Pancreas (tissue), 10 donors: ENCODE measurements around the gene MOB1B. TPM values are rescaled to one million over a fixed set of nuclear protein-coding genes. Genes with fewer than 3 reads are reported as not detected.

Experiments
- ATAC-seq, 4 donors: fragments of 200-7000 bp; cut with Tn5 transposase; one replicate each; pipeline versions ENCODE4 v1.8.0 to v1.9.1; 2020; ENCODE audit warnings: mild to moderate bottlenecking in 4 of 4, moderate library complexity in 4 of 4
- DNase-seq, 6 donors: peaks; one replicate each; pipeline ENCODE4 v3.0.0-alpha.2; 2020
- FAIRE-seq: peaks from 2 replicates; lab custom pipeline; 2012; peaks lifted over from hg19 to GRCh38; lab: Jason Lieb, UNC
- H3K27ac ChIP-seq, 4 donors: fragments of 200-600 bp; sonication (generic); 1 replicate in 3 of 4; 2 replicates in 1 of 4; pipeline versions ENCODE4 v1.5.0 to v1.8.0; 2020
- H3K27me3 ChIP-seq, 4 donors: fragments of 200-600 bp; one replicate each; pipeline ENCODE4 v1.8.0; 2021
- H3K36me3 ChIP-seq, 3 donors: fragments of 200-600 bp; sonication (generic) in 1 of 3; one replicate each; pipeline versions ENCODE4 v1.5.0 to v1.8.0; 2020 to 2021
- H3K4me1 ChIP-seq, 3 donors: fragments of 200-600 bp; one replicate each; pipeline ENCODE4 v1.8.0; 2021
- H3K4me3 ChIP-seq, 4 donors: fragments of 200-600 bp; sonication (generic) in 2 of 4; one replicate each; pipeline versions ENCODE4 v1.5.0 to v1.8.0; 2020 to 2021
- H3K9me3 ChIP-seq, 4 donors: fragments of 200-600 bp; one replicate each; pipeline ENCODE4 v1.8.0; 2021
- CTCF ChIP-seq, 4 donors: fragments of 200-600 bp; sonication (generic) in 3 of 4; IDR thresholded peaks; one replicate each; pipeline versions ENCODE4 v1.5.0 to v1.8.0; 2021; ENCODE audit warnings: antibody characterized with exemption in 4 of 4
- WGBS, 2 donors: extraction: QIAGEN DNeasy Blood & Tissue Kit; methylation state at CpG; one replicate each; pipeline ENCODE4 v1.1.7; 2013; 5-methylcytosine and 5-hydroxymethylcytosine counted together
- intact Hi-C, 3 donors: fragments of 100-400 bp; cut with DNase I; formaldehyde crosslinking; loops; one replicate each; pipeline versions ENCODE4 v1.11.1 to v1.14.2; 2022
- polyA plus RNA-seq, 2 donors: library from polyadenylated mRNA; stranded (reverse); fragments of 200-250 nt; gene quantifications; one replicate each; pipeline ENCODE4 v1.2.3, GENCODE V29; 2013
- total RNA-seq, 6 donors: library from RNA; stranded (reverse); fragmentation: NEBNext Ultra II Directional in 4 of 6; extraction: Animal tissue kit (Norgen Biotek cat#: 25700) in 4 of 6; gene quantifications; one replicate each; pipeline versions ENCODE4 v1.2.1 to v1.2.4, GENCODE V29; 2021 to 2023
- donor health status: healthy with polysubstance abuse.
- donor health status: DM: no; HTN: no; CAD: no; lungs with moderate emphysema.
- donor health status: DM: no; HTN: no; CAD: no.
- donor health status: control.
- donor health status: control.
- donor health status: Bipolar disorder and iron deficiency.
- donor health status: DM: yes; HTN: yes; CAD: no.
- donor health status: DM: no; HTN: no; CAD: no.
- donor health status: DM: no; HTN: no; CAD: no.
- donor health status: DM: yes; HTN: yes; CAD: no.

The MOB1B gene
- total and polyA plus RNA-seq, 8 donors, result 3.6 to 15.6 (median 9.4) TPM

- peaks cover 0 to 5% (median 0%) of the 10 kb centered on the region in 3 donors for H3K4me1 ChIP-seq
Observed at GRCh38 chr4:70915874-70916559, 13.8 kb downstream of the MOB1B start.

GRCh38 chr4:70920592-70920991 is 18.4 kb downstream of the MOB1B start:
- no peak for TF ChIP-seq CTCF (IDR thresholded peaks at IDR 0.05)
- intact Hi-C loops, result no loop called here
- FAIRE-seq, result no peak

More at GRCh38 chr4:70915874-70916559, 13.8 kb downstream of the MOB1B start:
- intact Hi-C loops, result no loop called here
- no peak for DNase-seq
- FAIRE-seq, result no peak
- no peaks in the 10 kb centered on the region for H3K36me3 ChIP-seq
- H3K27ac ChIP-seq, result no peak overlapping the region
- no peaks in the 10 kb centered on the region for H3K27me3 ChIP-seq
- ATAC-seq, result no peak
- H3K4me3 ChIP-seq, result no peak overlapping the region
- TF ChIP-seq CTCF (IDR thresholded peaks at IDR 0.05), result no peak
- no peaks in the 10 kb centered on the region for H3K9me3 ChIP-seq
- 81 to 82% methylated on average over 8 of the region's 8 CpGs for WGBS, 2 donors

GRCh38 chr4:70925418-70925817 is 23.2 kb downstream of the MOB1B start:
- FAIRE-seq, result no peak
- Histone ChIP-seq H3K27ac (no peak overlapping the region), H3K4me1 (no peaks in the 10 kb centered on the region), H3K9me3 (no peaks in the 10 kb centered on the region), H3K27me3 (no peaks in the 10 kb centered on the region), H3K4me3 (no peak overlapping the region), H3K36me3 (no peaks in the 10 kb centered on the region)
- 83 to 84% methylated on average over 1 of the region's 1 CpG for WGBS, 2 donors
- no peak for TF ChIP-seq CTCF (IDR thresholded peaks at IDR 0.05)
- no peak for ATAC-seq
- intact Hi-C loops, result no loop called here
- DNase-seq, result no peak

More at GRCh38 chr4:70920592-70920991, 18.4 kb downstream of the MOB1B start:
- DNase-seq, result no peak
- Histone ChIP-seq H3K36me3 (no peaks in the 10 kb centered on the region), H3K27ac (no peak overlapping the region), H3K27me3 (no peaks in the 10 kb centered on the region), H3K4me3 (no peak overlapping the region), H3K9me3 (no peaks in the 10 kb centered on the region), H3K4me1 (no peaks in the 10 kb centered on the region)
- ATAC-seq, result no peak

GRCh38 chr4:70925899-70926635 is 23.9 kb downstream of the MOB1B start:
- intact Hi-C loops, result no loop called here
- no peak for TF ChIP-seq CTCF (IDR thresholded peaks at IDR 0.05)
- DNase-seq (no peak), ATAC-seq (peak in 2 of 4 donors; percentile 39 to 50), FAIRE-seq (no peak)
- no peaks in the 10 kb centered on the region for H3K36me3 ChIP-seq
- H3K27me3 ChIP-seq, result no peaks in the 10 kb centered on the region
- no peaks in the 10 kb centered on the region for H3K4me1 ChIP-seq
- no peak overlapping the region for H3K4me3 ChIP-seq
- WGBS, 2 donors, result 68% methylated on average over 6 of the region's 6 CpGs
- H3K27ac ChIP-seq, result no peak overlapping the region
- no peaks in the 10 kb centered on the region for H3K9me3 ChIP-seq
